Right lobe of liver (tissue), 6 donors: ENCODE measurements around the gene CDH6. TPM values are rescaled to one million over a fixed set of nuclear protein-coding genes. Genes with fewer than 3 reads are reported as not detected.

Experiments used
- ATAC-seq, 4 donors: fragments of 200-7000 bp; cut with Tn5 transposase; one replicate each; pipeline ENCODE4 v1.9.1; 2020; ENCODE audit warnings: mild to moderate bottlenecking in 4 of 4, moderate library complexity in 4 of 4
- DNase-seq, 3 donors: peaks; one replicate each; pipeline ENCODE4 v3.0.0-alpha.2; 2020
- H3K27ac ChIP-seq, 3 donors: fragments of 200-600 bp; one replicate each; pipeline ENCODE4 v1.8.0; 2022
- H3K27me3 ChIP-seq, 2 donors: fragments of 200-600 bp; one replicate each; pipeline ENCODE4 v1.8.0; 2022
- H3K36me3 ChIP-seq, 4 donors: fragments of 200-600 bp; sonication (generic) in 1 of 4; one replicate each; pipeline versions ENCODE4 v1.5.1 to v1.8.0; 2017 to 2022; ENCODE audit warnings: control low read depth in 1 of 4
- H3K4me1 ChIP-seq, 4 donors: fragments of 200-600 bp; sonication (generic) in 1 of 4; one replicate each; pipeline versions ENCODE4 v1.5.1 to v1.8.0; 2017 to 2022; ENCODE audit warnings: control low read depth in 1 of 4
- H3K4me3 ChIP-seq, 3 donors: fragments of 200-600 bp; one replicate each; pipeline ENCODE4 v1.8.0; 2022
- H3K9me3 ChIP-seq, 4 donors: fragments of 200-600 bp; sonication (generic) in 1 of 4; one replicate each; pipeline versions ENCODE4 v1.5.1 to v1.8.0; 2017 to 2022; ENCODE audit warnings: control low read depth in 1 of 4
- CTCF ChIP-seq, 4 donors: fragments of 200-600 bp in 3 of 4; fragments of 450-650 bp in 1 of 4; IDR thresholded peaks; one replicate each; pipeline versions ENCODE4 v1.5.1 to v1.8.0; 2016 to 2022; ENCODE audit warnings: antibody characterized with exemption in 4 of 4, mild to moderate bottlenecking in 2 of 4
- POLR2A ChIP-seq: fragments of 450-650 bp; IDR thresholded peaks from one replicate; pipeline ENCODE4 v1.6.1; 2017; ENCODE audit warnings: antibody characterized with exemption, mild to moderate bottlenecking
- WGBS: methylation state at CpG from one replicate; pipeline ENCODE4 v1.1.6; 2018; ENCODE audit warnings: low coverage, low lambda C conversion rate; ENCODE audit not compliant: insufficient coverage; ENCODE audit errors: missing lambda C conversion rate; 5-methylcytosine and 5-hydroxymethylcytosine counted together
- intact Hi-C, 2 donors: fragments of 100-400 bp; cut with DNase I; formaldehyde crosslinking; loops; one replicate each; pipeline versions ENCODE4 v1.11.2 to v1.14.1; 2022
- total RNA-seq, 6 experiments: library from RNA; depleted of rRNA in 2 of 6; stranded (reverse); fragments of >200 nt in 2 of 6; fragmentation: NEBNext Ultra II Directional in 3 of 6; extraction: Animal tissue kit (Norgen Biotek cat#: 25700) in 3 of 6; gene quantifications; one replicate each; pipeline versions ENCODE4 v1.1.0 to v1.2.4, GENCODE V29; 2016 to 2023
- donor health status: DM: no; HTN: yes; CAD: no.
- donor health status: DM: no; HTN: no; CAD: no.
- donor health status: DM: no; HTN: no; CAD: no.
- donor health status: DM: no; HTN: yes; CAD: no.
- donor health status: DM: no; HTN: yes; CAD: no.

The CDH6 gene
- total RNA-seq, 6 experiments from 2014 or later: 0.49 to 1.8 (median 0.74) TPM

GRCh38 chr5:31229266-31229665, 35.8 kb downstream of the CDH6 start:
- no peak for DNase-seq
- 59% methylated on average over 2 of the region's 2 CpGs for WGBS
- Histone ChIP-seq H3K27ac (no peak overlapping the region), H3K4me1 (no peaks in the 10 kb centered on the region), H3K9me3 (no peaks in the 10 kb centered on the region), H3K4me3 (no peak overlapping the region), H3K27me3 (no peaks in the 10 kb centered on the region), H3K36me3 (no peaks in the 10 kb centered on the region)
- ATAC-seq: no peak
- TF ChIP-seq CTCF (IDR thresholded peaks at IDR 0.05) (no peak), POLR2A (no peak)
- intact Hi-C loops: no loop called here

GRCh38 chr5:31231177-31231838, 37.8 kb downstream of the CDH6 start:
- DNase-seq (no peak), ATAC-seq (no peak)
- TF ChIP-seq POLR2A: no peak
- intact Hi-C loops: no loop called here
- H3K4me1 ChIP-seq: no peaks in the 10 kb centered on the region
- H3K27ac ChIP-seq: no peak overlapping the region
- WGBS: 63% methylated on average over 6 of the region's 6 CpGs
- H3K27me3 ChIP-seq: no peaks in the 10 kb centered on the region
- H3K4me3 ChIP-seq: no peak overlapping the region
- no peaks in the 10 kb centered on the region for H3K9me3 ChIP-seq
- no peaks in the 10 kb centered on the region for H3K36me3 ChIP-seq

GRCh38 chr5:31232273-31232888, 38.9 kb downstream of the CDH6 start:
- DNase-seq (no peak), ATAC-seq (peak; percentile 88 to 99 (median 94))
- H3K9me3 ChIP-seq: no peaks in the 10 kb centered on the region
- no peak overlapping the region for H3K4me3 ChIP-seq
- H3K27me3 ChIP-seq: no peaks in the 10 kb centered on the region
- TF ChIP-seq CTCF (IDR thresholded peaks at IDR 0.05) (peak; percentile 57 to 80 (median 64)), POLR2A (no peak)
- H3K36me3 ChIP-seq: no peaks in the 10 kb centered on the region
- H3K27ac ChIP-seq: no peak overlapping the region
- H3K4me1 ChIP-seq: no peaks in the 10 kb centered on the region
- intact Hi-C loops: no loop called here
- WGBS: 0% methylated on average over 4 of the region's 4 CpGs

GRCh38 chr5:31235381-31235780, 41.9 kb downstream of the CDH6 start:
- no peak for DNase-seq
- TF ChIP-seq POLR2A: no peak
- TF ChIP-seq CTCF (IDR thresholded peaks at IDR 0.05): no peak

GRCh38 chr5:31236339-31236738, 42.9 kb downstream of the CDH6 start:
- intact Hi-C loops: no loop called here
- 70% methylated on average over 6 of the region's 6 CpGs for WGBS
- no peaks in the 10 kb centered on the region for H3K36me3 ChIP-seq
- DNase-seq (no peak), ATAC-seq (no peak)
- H3K27me3 ChIP-seq: no peaks in the 10 kb centered on the region
- no peak overlapping the region for H3K27ac ChIP-seq
- H3K4me1 ChIP-seq: no peaks in the 10 kb centered on the region
- TF ChIP-seq POLR2A (no peak), CTCF (IDR thresholded peaks at IDR 0.05) (no peak)
- no peak overlapping the region for H3K4me3 ChIP-seq
- no peaks in the 10 kb centered on the region for H3K9me3 ChIP-seq

More at GRCh38 chr5:31235381-31235780, 41.9 kb downstream of the CDH6 start:
- Histone ChIP-seq H3K4me1 (no peaks in the 10 kb centered on the region), H3K4me3 (no peak overlapping the region), H3K27ac (no peak overlapping the region), H3K27me3 (no peaks in the 10 kb centered on the region), H3K9me3 (no peaks in the 10 kb centered on the region), H3K36me3 (no peaks in the 10 kb centered on the region)
- intact Hi-C loops: no loop called here
- ATAC-seq: no peak
- WGBS: 58% methylated on average over 3 of the region's 3 CpGs
